Measurements from ENCODE around the gene TGFB1.
A peak's percentile ranks its signal among the peaks of the same experiment; 100 is the strongest.

The TGFB1 gene

GRCh38 chr19:41367848-41368301, 14.2 kb upstream of the TGFB1 start:
- H3K36me3 ChIP-seq (ENCODE audit: control insufficient read depth, insufficient read depth, low read length), result no peaks in the 10 kb centered on the region
- peaks cover 4% of the 10 kb centered on the region for H3K79me1 ChIP-seq (ENCODE audit: low read length)
- no peak overlapping the region for H2AK5ac ChIP-seq (ENCODE audit: low read length)
- H3K18ac ChIP-seq (ENCODE audit: low read length), result no peak overlapping the region
- H3K4me1 ChIP-seq (ENCODE audit: control insufficient read depth, low read depth, low read length), result peaks cover 3% of the 10 kb centered on the region
- H4K8ac ChIP-seq (ENCODE audit: low read depth, low read length), result no peak overlapping the region
- H3K79me2 ChIP-seq (ENCODE audit: control insufficient read depth, insufficient read depth, low read length), result no peaks in the 10 kb centered on the region
- H2BK15ac ChIP-seq (replicated peaks; ENCODE audit: low read depth), result no peak overlapping the region
- H3K27ac ChIP-seq (ENCODE audit: low read depth, low read length), result no peak overlapping the region
- H4K5ac ChIP-seq (ENCODE audit: low read length), result no peak overlapping the region
- no peaks in the 10 kb centered on the region for H3K27me3 ChIP-seq (ENCODE audit: insufficient read depth, low read length, poor library complexity)
- no peak overlapping the region for H3K56ac ChIP-seq (ENCODE audit: low read length)
- H3K4ac ChIP-seq (ENCODE audit: low read depth, low read length), result no peak overlapping the region
- DNase-seq, result no peak
- no peak overlapping the region for H3K4me2 ChIP-seq (ENCODE audit: low read length)
- H2BK5ac ChIP-seq (ENCODE audit: low read length), result no peak overlapping the region
- H3K4me3 ChIP-seq (ENCODE audit: low read length), result no peak overlapping the region
- no peak overlapping the region for H3K23ac ChIP-seq (ENCODE audit: low read length)
- no peak overlapping the region for H2BK120ac ChIP-seq (ENCODE audit: low read depth, low read length)
- no CpG with 5 or more reads among the region's 6 CpGs for WGBS (ENCODE audit: extremely low coverage, insufficient coverage, low lambda C conversion rate)
- H3K9ac ChIP-seq (ENCODE audit: low read length), result no peak overlapping the region

- no peak overlapping the region for H4K8ac ChIP-seq (ENCODE audit: low read depth, low read length)
- peaks cover 4% of the 10 kb centered on the region for H3K79me1 ChIP-seq (ENCODE audit: low read length)
- H2BK15ac ChIP-seq (replicated peaks; ENCODE audit: low read depth), result no peak overlapping the region
- H3K27me3 ChIP-seq (ENCODE audit: insufficient read depth, low read length, poor library complexity), result no peaks in the 10 kb centered on the region
- H3K79me2 ChIP-seq (ENCODE audit: control insufficient read depth, insufficient read depth, low read length), result no peaks in the 10 kb centered on the region
- no peak overlapping the region for H3K18ac ChIP-seq (ENCODE audit: low read length)
- no peak overlapping the region for H2BK5ac ChIP-seq (ENCODE audit: low read length)
- H3K4me3 ChIP-seq (ENCODE audit: low read length), result no peak overlapping the region
- H3K27ac ChIP-seq (ENCODE audit: low read depth, low read length), result no peak overlapping the region
- H3K4ac ChIP-seq (ENCODE audit: low read depth, low read length), result no peak overlapping the region
- H3K4me2 ChIP-seq (ENCODE audit: low read length), result no peak overlapping the region
- H3K23ac ChIP-seq (ENCODE audit: low read length), result no peak overlapping the region
- no peak overlapping the region for H4K5ac ChIP-seq (ENCODE audit: low read length)
- WGBS (ENCODE audit: extremely low coverage, insufficient coverage, low lambda C conversion rate), result no CpG with 5 or more reads among the region's 1 CpG
- peaks cover 3% of the 10 kb centered on the region for H3K4me1 ChIP-seq (ENCODE audit: control insufficient read depth, low read depth, low read length)
- H2BK120ac ChIP-seq (ENCODE audit: low read depth, low read length), result no peak overlapping the region
- H3K56ac ChIP-seq (ENCODE audit: low read length), result no peak overlapping the region
- no peak overlapping the region for H3K9ac ChIP-seq (ENCODE audit: low read length)
- H2AK5ac ChIP-seq (ENCODE audit: low read length), result no peak overlapping the region
- no peaks in the 10 kb centered on the region for H3K36me3 ChIP-seq (ENCODE audit: control insufficient read depth, insufficient read depth, low read length)
- no peak for DNase-seq
Observed at GRCh38 chr19:41366089-41366488, 12.4 kb upstream of the TGFB1 start.

GRCh38 chr19:41364524-41365391, 11.0 kb upstream of the TGFB1 start:
- Histone ChIP-seq H3K36me3 (ENCODE audit: control insufficient read depth, insufficient read depth, low read length) (no peaks in the 10 kb centered on the region), H4K8ac (ENCODE audit: low read depth, low read length) (peak overlapping the region; percentile 43), H3K79me2 (ENCODE audit: control insufficient read depth, insufficient read depth, low read length) (no peaks in the 10 kb centered on the region), H2BK15ac (replicated peaks; ENCODE audit: low read depth) (no peak overlapping the region), H4K5ac (ENCODE audit: low read length) (peak overlapping the region; percentile 77), H2BK5ac (ENCODE audit: low read length) (peak overlapping the region; percentile 82), H3K23ac (ENCODE audit: low read length) (no peak overlapping the region), H3K27ac (ENCODE audit: low read depth, low read length) (no peak overlapping the region), H2BK120ac (ENCODE audit: low read depth, low read length) (no peak overlapping the region), H3K56ac (ENCODE audit: low read length) (peak overlapping the region; percentile 92), H3K4me2 (ENCODE audit: low read length) (peak overlapping the region; percentile 84), H3K79me1 (ENCODE audit: low read length) (peaks cover 4% of the 10 kb centered on the region), H3K4me3 (ENCODE audit: low read length) (peak overlapping the region; percentile 68), H3K4ac (ENCODE audit: low read depth, low read length) (peak overlapping the region; percentile 93), H3K18ac (ENCODE audit: low read length) (peak overlapping the region; percentile 78), H2AK5ac (ENCODE audit: low read length) (peak overlapping the region; percentile 96), H3K4me1 (ENCODE audit: control insufficient read depth, low read depth, low read length) (peaks cover 3% of the 10 kb centered on the region), H3K9ac (ENCODE audit: low read length) (peak overlapping the region; percentile 90), H3K27me3 (ENCODE audit: insufficient read depth, low read length, poor library complexity) (no peaks in the 10 kb centered on the region)
- no peak for DNase-seq
- WGBS (ENCODE audit: extremely low coverage, insufficient coverage, low lambda C conversion rate), result no CpG with 5 or more reads among the region's 14 CpGs

GRCh38 chr19:41363753-41364523, 10.2 kb upstream of the TGFB1 start, which contains the start of gene B9D2:
B9D2 (minus strand) TSS chr19:41364149; CDS start chr19:41363519, 630 bp downstream.
- Histone ChIP-seq H3K79me2 (ENCODE audit: control insufficient read depth, insufficient read depth, low read length) (no peaks in the 10 kb centered on the region), H4K8ac (ENCODE audit: low read depth, low read length) (peak within 1 kb of the TSS; percentile 84), H3K9ac (ENCODE audit: low read length) (peak within 1 kb of the TSS; percentile 90), H3K18ac (ENCODE audit: low read length) (peak within 1 kb of the TSS; percentile 78), H3K4me1 (ENCODE audit: control insufficient read depth, low read depth, low read length) (peaks cover 3% of the 10 kb centered on the region), H2AK5ac (ENCODE audit: low read length) (peak within 1 kb of the TSS; percentile 96), H2BK15ac (replicated peaks; ENCODE audit: low read depth) (no peak within 1 kb of the TSS), H2BK5ac (ENCODE audit: low read length) (peak within 1 kb of the TSS; percentile 82), H3K4me3 (ENCODE audit: low read length) (peak within 1 kb of the TSS; percentile 68), H3K27ac (ENCODE audit: low read depth, low read length) (peak within 1 kb of the TSS; percentile 51), H2BK120ac (ENCODE audit: low read depth, low read length) (no peak within 1 kb of the TSS), H3K79me1 (ENCODE audit: low read length) (peaks cover 4% of the 10 kb centered on the region), H3K27me3 (ENCODE audit: insufficient read depth, low read length, poor library complexity) (no peaks in the 10 kb centered on the region), H4K5ac (ENCODE audit: low read length) (peak within 1 kb of the TSS; percentile 77), H3K56ac (ENCODE audit: low read length) (peak within 1 kb of the TSS; percentile 92), H3K4me2 (ENCODE audit: low read length) (peak within 1 kb of the TSS; percentile 84), H3K23ac (ENCODE audit: low read length) (no peak within 1 kb of the TSS), H3K4ac (ENCODE audit: low read depth, low read length) (peak within 1 kb of the TSS; percentile 93), H3K36me3 (ENCODE audit: control insufficient read depth, insufficient read depth, low read length) (no peaks in the 10 kb centered on the region)
- peak; percentile 99 for DNase-seq
- no CpG with 5 or more reads among the region's 56 CpGs for WGBS (ENCODE audit: extremely low coverage, insufficient coverage, low lambda C conversion rate)

GRCh38 chr19:41363371-41363752, 9.6 kb upstream of the TGFB1 start:
- Histone ChIP-seq H3K23ac (ENCODE audit: low read length) (no peak overlapping the region), H4K8ac (ENCODE audit: low read depth, low read length) (no peak overlapping the region), H3K4ac (ENCODE audit: low read depth, low read length) (no peak overlapping the region), H2AK5ac (ENCODE audit: low read length) (peak overlapping the region; percentile 95), H3K9ac (ENCODE audit: low read length) (peak overlapping the region; percentile 59), H2BK120ac (ENCODE audit: low read depth, low read length) (no peak overlapping the region), H2BK15ac (replicated peaks; ENCODE audit: low read depth) (no peak overlapping the region), H3K79me1 (ENCODE audit: low read length) (peaks cover 4% of the 10 kb centered on the region), H3K4me3 (ENCODE audit: low read length) (peak overlapping the region; percentile 26), H3K79me2 (ENCODE audit: control insufficient read depth, insufficient read depth, low read length) (no peaks in the 10 kb centered on the region), H3K27me3 (ENCODE audit: insufficient read depth, low read length, poor library complexity) (no peaks in the 10 kb centered on the region), H3K4me2 (ENCODE audit: low read length) (peak overlapping the region; percentile 70), H3K27ac (ENCODE audit: low read depth, low read length) (no peak overlapping the region), H3K56ac (ENCODE audit: low read length) (peak overlapping the region; percentile 52), H3K4me1 (ENCODE audit: control insufficient read depth, low read depth, low read length) (peaks cover 3% of the 10 kb centered on the region), H3K36me3 (ENCODE audit: control insufficient read depth, insufficient read depth, low read length) (no peaks in the 10 kb centered on the region), H3K18ac (ENCODE audit: low read length) (no peak overlapping the region), H4K5ac (ENCODE audit: low read length) (no peak overlapping the region), H2BK5ac (ENCODE audit: low read length) (no peak overlapping the region)
- DNase-seq, result no peak
- WGBS (ENCODE audit: extremely low coverage, insufficient coverage, low lambda C conversion rate), result no CpG with 5 or more reads among the region's 6 CpGs
